NCI-H187 (cell line): ENCODE measurements around the gene CSTF2T.

Source experiments
- DNase-seq, 2 experiments: peaks; one replicate each; lab custom pipeline; 2025; lab: John Stamatoyannopoulos, UW

The CSTF2T gene

GRCh38 chr10:51699475-51700227, at the start of gene CSTF2T:
Gene CSTF2T (minus strand): TSS chr10:51699595. CDS start chr10:51699549, 46 bp downstream.
- peak; percentile 52 to 88 for DNase-seq

GRCh38 chr10:51748959-51749358, 49.6 kb upstream of the CSTF2T start:
- DNase-seq = no peak

- no peak for DNase-seq
Measured at GRCh38 chr10:51747216-51747615, 47.8 kb upstream of the CSTF2T start.

- DNase-seq = no peak
Measured at GRCh38 chr10:51745397-51745796, 46.0 kb upstream of the CSTF2T start.

- no peak for DNase-seq
Measured at GRCh38 chr10:51744235-51745000, 45.0 kb upstream of the CSTF2T start.

- DNase-seq = no peak
Measured at GRCh38 chr10:51743146-51743545, 43.8 kb upstream of the CSTF2T start.

GRCh38 chr10:51733057-51733456, 33.7 kb upstream of the CSTF2T start:
- DNase-seq = no peak

- no peak for DNase-seq
Measured at GRCh38 chr10:51729822-51730555, 30.6 kb upstream of the CSTF2T start.

- no peak for DNase-seq
Measured at GRCh38 chr10:51724038-51724437, 24.6 kb upstream of the CSTF2T start.

- DNase-seq = no peak
Measured at GRCh38 chr10:51718804-51719291, 19.5 kb upstream of the CSTF2T start.

- DNase-seq = no peak
Measured at GRCh38 chr10:51716981-51717380, 17.6 kb upstream of the CSTF2T start.

GRCh38 chr10:51711519-51711891, 12.1 kb upstream of the CSTF2T start:
- no peak for DNase-seq

GRCh38 chr10:51709324-51709972, 10.1 kb upstream of the CSTF2T start:
- no peak for DNase-seq

- DNase-seq = no peak
Measured at GRCh38 chr10:51708609-51709008, 9.2 kb upstream of the CSTF2T start.

- no peak for DNase-seq
Measured at GRCh38 chr10:51707821-51708424, 8.5 kb upstream of the CSTF2T start.

- no peak for DNase-seq
Measured at GRCh38 chr10:51707392-51707791, 8.0 kb upstream of the CSTF2T start.

- no peak for DNase-seq
Measured at GRCh38 chr10:51706225-51706624, 6.8 kb upstream of the CSTF2T start.

GRCh38 chr10:51705774-51706173, 6.4 kb upstream of the CSTF2T start:
- DNase-seq = no peak

GRCh38 chr10:51700228-51700817, 928 bp upstream of the CSTF2T start:
- no peak for DNase-seq

GRCh38 chr10:51699145-51699474, 285 bp downstream of the CSTF2T start:
- no peak for DNase-seq

- no peak for DNase-seq
Measured at GRCh38 chr10:51698473-51699063, 827 bp downstream of the CSTF2T start.
